GM12878 (cell line): ENCODE results near the gene ATP5F1B. TPM values are rescaled to one million over a fixed set of nuclear protein-coding genes. Genes with fewer than 3 reads are reported as not detected.

Source experiments
- ATAC-seq: fragments of 200-7000 bp; cut with Tn5 transposase; 3 replicates; pipeline ENCODE4 v1.9.1; 2020; ENCODE audit warnings: mild to moderate bottlenecking, moderate library complexity
- BruUV-seq: library from RNA; stranded (reverse); fragments of 400-500 nt; replicated peaks from 2 replicates; lab custom pipeline; 2021; lab: Mats Ljungman, UMichigan
- CTCF ChIA-PET: fragments of 300-600 bp; sonication (Branson Sonifier 250); formaldehyde crosslinking; extraction: SDS; loops from one replicate; lab custom pipeline; 2021; ENCODE audit warnings: inconsistent platforms; lab: Yijun Ruan, JAX
- POLR2A ChIA-PET: fragments of 350-600 bp; formaldehyde crosslinking; extraction: SDS; loops from one replicate; lab custom pipeline; 2021; ENCODE audit warnings: inconsistent platforms; lab: Charles Lee
- RAD21 ChIA-PET: fragments of 300-600 bp; sonication (Branson Sonifier 250); formaldehyde crosslinking; loops from one replicate; lab custom pipeline; 2023; ENCODE audit warnings: antibody characterized with exemption; ENCODE audit not compliant: unreplicated experiment; lab: Charles Lee
- SMC1A ChIA-PET: fragments of 300-600 bp; sonication (Branson Sonifier 250); formaldehyde crosslinking; loops from one replicate; lab custom pipeline; 2023; ENCODE audit not compliant: unreplicated experiment, uncharacterized antibody; lab: Charles Lee
- DNase-seq: peaks from one replicate; pipeline ENCODE4 v3.0.0-alpha.2; 2011; ENCODE audit warnings: low read depth, low spot score
- FAIRE-seq: peaks from 3 replicates; lab custom pipeline; 2011; peaks lifted over from hg19 to GRCh38; lab: Jason Lieb, UNC
- H2AFZ ChIP-seq: 2 replicates; pipeline ENCODE4 v1.6.0; 2011; ENCODE audit warnings: low read depth, low read length, control low read depth; ENCODE audit not compliant: control insufficient read depth
- H3K27ac ChIP-seq: 2 replicates; pipeline ENCODE4 v1.5.1; 2011; ENCODE audit warnings: control low read depth; ENCODE audit not compliant: control insufficient read depth, insufficient read depth
- H3K27me3 ChIP-seq, 2 experiments: replicated peaks in 1 of 2; 2 replicates each; pipeline versions ENCODE4 v1.6.0 to v1.6.1; 2011; ENCODE audit warnings: low read length in 1 of 2; ENCODE audit not compliant: control insufficient read depth in 2 of 2, insufficient read depth in 2 of 2
- H3K36me3 ChIP-seq, 2 experiments: 2 replicates each; pipeline ENCODE4 v1.5.1; 2011; ENCODE audit warnings: low read length in 1 of 2; ENCODE audit not compliant: control insufficient read depth in 2 of 2, insufficient read depth in 2 of 2
- H3K4me1 ChIP-seq: 2 replicates; pipeline ENCODE4 v1.6.1; 2011; ENCODE audit warnings: mild to moderate bottlenecking, low read length, moderate library complexity, mixed read lengths; ENCODE audit not compliant: control insufficient read depth, insufficient read depth
- H3K4me2 ChIP-seq: 2 replicates; pipeline ENCODE4 v1.6.0; 2011; ENCODE audit warnings: control low read depth; ENCODE audit not compliant: control insufficient read depth, insufficient read depth
- H3K4me3 ChIP-seq: fragments of 200-600 bp; sonication (generic); 2 replicates; pipeline ENCODE4 v1.5.1; 2016
- H3K79me2 ChIP-seq: 2 replicates; pipeline ENCODE4 v1.6.0; 2011; ENCODE audit warnings: low read length; ENCODE audit not compliant: control insufficient read depth, insufficient read depth
- H3K9ac ChIP-seq: 2 replicates; pipeline ENCODE4 v1.8.0; 2011; ENCODE audit warnings: low read length, control low read depth, mixed read lengths; ENCODE audit not compliant: control insufficient read depth, insufficient read depth
- H3K9me3 ChIP-seq: replicated peaks from 3 replicates; pipeline ENCODE4 v1.5.1; 2011; ENCODE audit warnings: mild to moderate bottlenecking, low read length; ENCODE audit not compliant: control insufficient read depth, insufficient read depth
- H4K20me1 ChIP-seq: 2 replicates; pipeline ENCODE4 v1.6.0; 2011; ENCODE audit not compliant: control insufficient read depth, insufficient read depth
- HDAC6 ChIP-seq: fragments of 200-600 bp; sonication (generic); IDR thresholded peaks from one replicate; pipeline ENCODE4 v1.8.0; 2017; ENCODE audit warnings: antibody characterized with exemption; ENCODE audit not compliant: unreplicated experiment
- JUND ChIP-seq: IDR thresholded peaks from 2 replicates; pipeline ENCODE4 v1.6.1; 2012; ENCODE audit warnings: low read depth, mild to moderate bottlenecking, low read length, improper control_type of control experiment, moderate library complexity
- KLF5 ChIP-seq: fragments of 450-650 bp; IDR thresholded peaks from 2 replicates; pipeline ENCODE4 v1.6.1; 2014; ENCODE audit warnings: mild to moderate bottlenecking; ENCODE audit not compliant: partially characterized antibody
- MEF2A ChIP-seq: IDR thresholded peaks from 2 replicates; pipeline ENCODE4 v1.6.1; 2011; ENCODE audit warnings: low read depth, mild to moderate bottlenecking, low read length, moderate library complexity; ENCODE audit not compliant: insufficient read depth
- NR2F1 ChIP-seq: fragments of 450-650 bp; conservative IDR thresholded peaks from 2 replicates; pipeline ENCODE4 v1.6.1; 2017; ENCODE audit warnings: mild to moderate bottlenecking
- POLR2A ChIP-seq: IDR thresholded peaks from 2 replicates; pipeline ENCODE4 v1.6.1; 2011; ENCODE audit warnings: low read depth, mild to moderate bottlenecking, low read length
- POLR2AphosphoS2 ChIP-seq: IDR thresholded peaks from 2 replicates; pipeline ENCODE4 v1.6.1; 2011; ENCODE audit warnings: low read depth, mild to moderate bottlenecking, low read length, improper control_type of control experiment, moderate library complexity
- RELA ChIP-seq: fragments of 450-650 bp; IDR thresholded peaks from 2 replicates; pipeline ENCODE4 v1.8.0; 2014; ENCODE audit warnings: borderline replicate concordance; ENCODE audit not compliant: partially characterized antibody
- TCF12 ChIP-seq: IDR thresholded peaks from 2 replicates; pipeline ENCODE4 v1.6.1; 2011; ENCODE audit warnings: low read depth, mild to moderate bottlenecking, low read length
- WRNIP1 ChIP-seq: IDR thresholded peaks from 2 replicates; pipeline ENCODE4 v1.6.1; 2011; ENCODE audit warnings: low read depth, low read length, improper control_type of control experiment, borderline replicate concordance
- WGBS: methylation state at CpG from one replicate; pipeline ENCODE4 v1.1.6; 2016; ENCODE audit warnings: low lambda C conversion rate; ENCODE audit not compliant: insufficient replicate concordance, insufficient coverage; ENCODE audit errors: missing lambda C conversion rate; 5-methylcytosine and 5-hydroxymethylcytosine counted together
- in situ Hi-C: fragments of 300-500 bp; cut with MboI; formaldehyde crosslinking; loops from 9 replicates; pipeline ENCODE4 v1.14.3; 2018; ENCODE audit warnings: mixed read lengths
- intact Hi-C: fragments of 100-400 bp; cut with micrococcal nuclease; formaldehyde crosslinking; loops from one replicate; pipeline ENCODE4 v1.14.2; 2022; ENCODE audit not compliant: unreplicated experiment
- polyA plus RNA-seq, 11 experiments: library from polyadenylated mRNA; depleted of rRNA in 4 of 11; unstranded in 6 of 11; stranded (reverse) in 5 of 11; fragments of >200 nt; fragmentation: Nextera tagmentation in 4 of 11; fragmentation: Illumina TruSeq in 1 of 11; extraction: Ambion mirVana in 4 of 11; extraction: Trizol in 1 of 11; gene quantifications; 1 replicate in 1 of 11; 2 replicates in 10 of 11; pipeline versions ENCODE4 v1.2.1 to v1.2.3, GENCODE V29; 2011 to 2016; ENCODE audit warnings: inconsistent platforms in 2 of 11, missing spikeins in 2 of 11, low read depth in 1 of 11
- total RNA-seq, 4 experiments: library from RNA; depleted of rRNA in 3 of 4; stranded (reverse); fragments of >200 nt in 3 of 4; fragmentation: Illumina TruSeq in 1 of 4; extraction: Trizol in 1 of 4; gene quantifications; 2 replicates each; pipeline versions ENCODE4 v1.2.1 to v1.2.3, GENCODE V29; 2013 to 2021
- TF ChIP-seq, protein P1 (sequence below): fragments of 450-650 bp; formaldehyde crosslinking; IDR thresholded peaks from 2 replicates; pipeline ENCODE4 v1.5.0; 2022; ENCODE audit warnings: mild to moderate bottlenecking, missing genetic modification characterization
- TF ChIP-seq, protein P2 (sequence below): fragments of 450-650 bp; conservative IDR thresholded peaks from 2 replicates; pipeline ENCODE4 v1.6.1; 2017; ENCODE audit warnings: mild to moderate bottlenecking, moderate library complexity
- TF ChIP-seq, protein P3 (sequence below): fragments of 450-650 bp; IDR thresholded peaks from 2 replicates; pipeline ENCODE4 v1.6.1; 2017; ENCODE audit warnings: mild to moderate bottlenecking, moderate library complexity

Gene ATP5F1B
- total and polyA plus RNA-seq, 10 of the 15 experiments (the other 5 are each of a cell fraction or from before 2014, with no cell fraction given): 671 to 1,908 (median 1,031) TPM

DNA sequence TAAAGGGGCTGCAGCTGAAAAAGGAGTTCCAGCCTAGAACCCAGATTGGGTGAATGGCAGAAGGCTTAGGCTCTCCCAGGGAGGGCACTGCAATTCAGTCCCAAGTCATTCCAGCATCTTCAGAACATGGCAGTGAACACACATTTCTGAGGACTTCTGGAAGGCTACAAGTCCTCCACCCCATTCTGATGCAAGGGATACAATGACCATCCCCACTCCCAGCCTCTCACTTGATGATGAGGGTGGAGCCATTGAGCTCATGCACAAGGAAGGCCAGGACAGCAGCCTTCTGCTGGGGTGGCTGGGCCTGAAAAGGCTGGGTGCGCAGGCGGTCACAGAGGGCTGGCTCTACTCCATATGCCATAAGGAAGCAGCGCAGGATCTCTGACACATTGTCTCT, 41.4 kb downstream of the ATP5F1B start (continued):
- TF ChIP-seq, protein P1, sequence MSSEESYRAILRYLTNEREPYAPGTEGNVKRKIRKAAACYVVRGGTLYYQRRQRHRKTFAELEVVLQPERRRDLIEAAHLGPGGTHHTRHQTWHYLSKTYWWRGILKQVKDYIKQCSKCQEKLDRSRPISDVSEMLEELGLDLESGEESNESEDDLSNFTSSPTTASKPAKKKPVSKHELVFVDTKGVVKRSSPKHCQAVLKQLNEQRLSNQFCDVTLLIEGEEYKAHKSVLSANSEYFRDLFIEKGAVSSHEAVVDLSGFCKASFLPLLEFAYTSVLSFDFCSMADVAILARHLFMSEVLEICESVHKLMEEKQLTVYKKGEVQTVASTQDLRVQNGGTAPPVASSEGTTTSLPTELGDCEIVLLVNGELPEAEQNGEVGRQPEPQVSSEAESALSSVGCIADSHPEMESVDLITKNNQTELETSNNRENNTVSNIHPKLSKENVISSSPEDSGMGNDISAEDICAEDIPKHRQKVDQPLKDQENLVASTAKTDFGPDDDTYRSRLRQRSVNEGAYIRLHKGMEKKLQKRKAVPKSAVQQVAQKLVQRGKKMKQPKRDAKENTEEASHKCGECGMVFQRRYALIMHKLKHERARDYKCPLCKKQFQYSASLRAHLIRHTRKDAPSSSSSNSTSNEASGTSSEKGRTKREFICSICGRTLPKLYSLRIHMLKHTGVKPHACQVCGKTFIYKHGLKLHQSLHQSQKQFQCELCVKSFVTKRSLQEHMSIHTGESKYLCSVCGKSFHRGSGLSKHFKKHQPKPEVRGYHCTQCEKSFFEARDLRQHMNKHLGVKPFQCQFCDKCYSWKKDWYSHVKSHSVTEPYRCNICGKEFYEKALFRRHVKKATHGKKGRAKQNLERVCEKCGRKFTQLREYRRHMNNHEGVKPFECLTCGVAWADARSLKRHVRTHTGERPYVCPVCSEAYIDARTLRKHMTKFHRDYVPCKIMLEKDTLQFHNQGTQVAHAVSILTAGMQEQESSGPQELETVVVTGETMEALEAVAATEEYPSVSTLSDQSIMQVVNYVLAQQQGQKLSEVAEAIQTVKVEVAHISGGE (CRISPR knock-in tag): no peak
- no peak for TF ChIP-seq WRNIP1
- TF ChIP-seq POLR2AphosphoS2: no peak
- TF ChIP-seq TCF12: no peak
- TF ChIP-seq, protein P2, sequence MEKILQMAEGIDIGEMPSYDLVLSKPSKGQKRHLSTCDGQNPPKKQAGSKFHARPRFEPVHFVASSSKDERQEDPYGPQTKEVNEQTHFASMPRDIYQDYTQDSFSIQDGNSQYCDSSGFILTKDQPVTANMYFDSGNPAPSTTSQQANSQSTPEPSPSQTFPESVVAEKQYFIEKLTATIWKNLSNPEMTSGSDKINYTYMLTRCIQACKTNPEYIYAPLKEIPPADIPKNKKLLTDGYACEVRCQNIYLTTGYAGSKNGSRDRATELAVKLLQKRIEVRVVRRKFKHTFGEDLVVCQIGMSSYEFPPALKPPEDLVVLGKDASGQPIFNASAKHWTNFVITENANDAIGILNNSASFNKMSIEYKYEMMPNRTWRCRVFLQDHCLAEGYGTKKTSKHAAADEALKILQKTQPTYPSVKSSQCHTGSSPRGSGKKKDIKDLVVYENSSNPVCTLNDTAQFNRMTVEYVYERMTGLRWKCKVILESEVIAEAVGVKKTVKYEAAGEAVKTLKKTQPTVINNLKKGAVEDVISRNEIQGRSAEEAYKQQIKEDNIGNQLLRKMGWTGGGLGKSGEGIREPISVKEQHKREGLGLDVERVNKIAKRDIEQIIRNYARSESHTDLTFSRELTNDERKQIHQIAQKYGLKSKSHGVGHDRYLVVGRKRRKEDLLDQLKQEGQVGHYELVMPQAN: no peak

DNA sequence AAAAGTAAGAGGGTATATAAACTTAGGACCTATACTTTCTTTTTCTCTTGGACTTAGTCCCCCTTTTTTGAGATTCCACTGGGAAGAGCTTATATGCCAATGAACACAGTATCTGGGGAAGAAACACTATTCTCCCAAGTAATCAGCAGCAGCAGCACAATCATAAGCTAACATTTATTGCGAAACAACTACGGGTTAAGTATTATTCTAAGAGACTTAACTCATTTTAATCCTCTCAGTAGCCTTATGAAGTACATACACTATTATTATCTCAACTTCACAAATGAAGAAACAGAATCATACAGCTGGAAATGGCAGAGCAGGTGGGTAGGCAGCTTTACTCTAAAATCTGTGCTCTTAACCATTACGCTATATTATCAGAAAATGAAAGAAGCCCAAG, 43.5 kb downstream of the ATP5F1B start:
- Histone ChIP-seq H4K20me1 (no peaks in the 10 kb centered on the region; the same call in 1 of the 2 replicates), H2AFZ (no peak overlapping the region), H3K36me3 (peaks cover 50 to 68% of the 10 kb centered on the region in 2 experiments), H3K27ac (no peak overlapping the region), H3K9me3 (no peaks in the 10 kb centered on the region), H3K9ac (no peak overlapping the region), H3K4me2 (no peak overlapping the region), H3K4me1 (no peaks in the 10 kb centered on the region), H3K4me3 (no peak overlapping the region), H3K27me3 (no peaks in the 10 kb centered on the region), H3K79me2 (no peaks in the 10 kb centered on the region)
- ATAC-seq (no peak), DNase-seq (no peak), FAIRE-seq (no peak)
- BruUV-seq: no TSS peak
- ChIA-PET CTCF (interaction anchor here (0.6 to 3.9 kb wide), 12 partner anchors 8 to 399 kb away, joined by 3 to 43 read pairs (median 4); no protein-coding TSS in a partner anchor), POLR2A (interaction anchor here (1.7 to 2.2 kb wide), 2 partner anchors 23 to 34 kb away, joined by 7 to 10 read pairs; no protein-coding TSS in a partner anchor), SMC1A (interaction anchor here (0.6 to 2.1 kb wide), 9 partner anchors 11 to 84 kb away, joined by 3 to 16 read pairs (median 4); no protein-coding TSS in a partner anchor), RAD21 (interaction anchor here (1.5 to 1.6 kb wide), 2 partner anchors 26 to 34 kb away, joined by 5 to 13 read pairs; no protein-coding TSS in a partner anchor)
- in situ Hi-C loops (no loop called here), intact Hi-C loops (no loop called here)
- WGBS: 93% methylated on average over 3 of the region's 3 CpGs
- no peak for TF ChIP-seq JUND
- TF ChIP-seq HDAC6: no peak
- TF ChIP-seq RELA: no peak
- TF ChIP-seq, protein P3, sequence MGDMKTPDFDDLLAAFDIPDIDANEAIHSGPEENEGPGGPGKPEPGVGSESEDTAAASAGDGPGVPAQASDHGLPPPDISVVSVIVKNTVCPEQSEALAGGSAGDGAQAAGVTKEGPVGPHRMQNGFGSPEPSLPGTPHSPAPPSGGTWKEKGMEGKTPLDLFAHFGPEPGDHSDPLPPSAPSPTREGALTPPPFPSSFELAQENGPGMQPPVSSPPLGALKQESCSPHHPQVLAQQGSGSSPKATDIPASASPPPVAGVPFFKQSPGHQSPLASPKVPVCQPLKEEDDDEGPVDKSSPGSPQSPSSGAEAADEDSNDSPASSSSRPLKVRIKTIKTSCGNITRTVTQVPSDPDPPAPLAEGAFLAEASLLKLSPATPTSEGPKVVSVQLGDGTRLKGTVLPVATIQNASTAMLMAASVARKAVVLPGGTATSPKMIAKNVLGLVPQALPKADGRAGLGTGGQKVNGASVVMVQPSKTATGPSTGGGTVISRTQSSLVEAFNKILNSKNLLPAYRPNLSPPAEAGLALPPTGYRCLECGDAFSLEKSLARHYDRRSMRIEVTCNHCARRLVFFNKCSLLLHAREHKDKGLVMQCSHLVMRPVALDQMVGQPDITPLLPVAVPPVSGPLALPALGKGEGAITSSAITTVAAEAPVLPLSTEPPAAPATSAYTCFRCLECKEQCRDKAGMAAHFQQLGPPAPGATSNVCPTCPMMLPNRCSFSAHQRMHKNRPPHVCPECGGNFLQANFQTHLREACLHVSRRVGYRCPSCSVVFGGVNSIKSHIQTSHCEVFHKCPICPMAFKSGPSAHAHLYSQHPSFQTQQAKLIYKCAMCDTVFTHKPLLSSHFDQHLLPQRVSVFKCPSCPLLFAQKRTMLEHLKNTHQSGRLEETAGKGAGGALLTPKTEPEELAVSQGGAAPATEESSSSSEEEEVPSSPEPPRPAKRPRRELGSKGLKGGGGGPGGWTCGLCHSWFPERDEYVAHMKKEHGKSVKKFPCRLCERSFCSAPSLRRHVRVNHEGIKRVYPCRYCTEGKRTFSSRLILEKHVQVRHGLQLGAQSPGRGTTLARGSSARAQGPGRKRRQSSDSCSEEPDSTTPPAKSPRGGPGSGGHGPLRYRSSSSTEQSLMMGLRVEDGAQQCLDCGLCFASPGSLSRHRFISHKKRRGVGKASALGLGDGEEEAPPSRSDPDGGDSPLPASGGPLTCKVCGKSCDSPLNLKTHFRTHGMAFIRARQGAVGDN: no peak
- no peak for TF ChIP-seq KLF5
- no peak for TF ChIP-seq MEF2A
- no peak for TF ChIP-seq POLR2A
- no peak for TF ChIP-seq NR2F1
